Mesodermal cell (in vitro differentiated cells): Measurements from ENCODE around the gene ST8SIA6.

Experiments
- H3K27ac ChIP-seq: 2 replicates; pipeline ENCODE4 v1.7.0; 2013; ENCODE audit warnings: mild to moderate bottlenecking, low read depth, low read length, moderate library complexity; ENCODE audit not compliant: severe bottlenecking
- H3K36me3 ChIP-seq: 2 replicates; pipeline ENCODE4 v1.7.1; 2013; ENCODE audit warnings: mild to moderate bottlenecking, low read length, moderate library complexity; ENCODE audit not compliant: control insufficient read depth, insufficient read depth
- H3K4me1 ChIP-seq: one replicate; pipeline ENCODE4 v1.7.1; 2013; ENCODE audit warnings: mild to moderate bottlenecking, low read length; ENCODE audit not compliant: insufficient read depth, control insufficient read depth, poor library complexity, severe bottlenecking
- H3K4me3 ChIP-seq: 2 replicates; pipeline ENCODE4 v1.7.0; 2013; ENCODE audit warnings: low read length, control low read depth, mild to moderate bottlenecking; ENCODE audit not compliant: insufficient read depth, poor library complexity, severe bottlenecking; ENCODE audit errors: extremely low read depth
- H3K9me3 ChIP-seq: 2 replicates; pipeline ENCODE4 v1.7.1; 2013; ENCODE audit warnings: mild to moderate bottlenecking, low read length, moderate library complexity; ENCODE audit not compliant: control insufficient read depth
- WGBS, 2 experiments: methylation state at CpG; one replicate each; pipeline ENCODE4 v1.1.5; 2013; ENCODE audit warnings: missing lambda C conversion rate in 2 of 2; ENCODE audit not compliant: insufficient coverage in 2 of 2; 5-methylcytosine and 5-hydroxymethylcytosine counted together

ST8SIA6 gene

DNA sequence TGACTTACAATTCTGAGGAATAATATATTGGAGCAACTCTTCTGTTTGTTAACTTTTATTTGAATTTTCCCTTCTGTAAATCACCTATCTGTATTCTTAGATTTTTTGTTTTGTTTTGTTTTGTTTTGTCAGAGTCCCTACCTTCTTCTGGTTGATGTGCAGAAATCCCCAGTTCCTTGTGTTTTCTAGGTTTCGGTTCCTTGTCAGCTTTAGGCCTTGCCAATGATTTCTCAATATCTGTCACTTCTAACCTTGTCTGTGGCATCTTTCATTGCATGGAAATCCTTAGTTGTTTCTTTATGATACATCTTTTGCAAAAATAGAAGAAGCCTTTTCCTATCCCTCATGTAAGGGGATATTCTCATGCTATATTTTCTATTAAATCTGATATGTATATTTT is 21.7 kb upstream of the ST8SIA6 start:
- no peak overlapping the region for H3K27ac ChIP-seq
- no peak overlapping the region for H3K4me3 ChIP-seq
- 57% methylated on average over 1 of the region's 1 CpG; no CpG with 5 or more reads in 1 of the 2 experiments for WGBS, 2 experiments
- no peaks in the 10 kb centered on the region for H3K4me1 ChIP-seq
- no peaks in the 10 kb centered on the region for H3K36me3 ChIP-seq
- H3K9me3 ChIP-seq: peaks cover 4% of the 10 kb centered on the region

DNA sequence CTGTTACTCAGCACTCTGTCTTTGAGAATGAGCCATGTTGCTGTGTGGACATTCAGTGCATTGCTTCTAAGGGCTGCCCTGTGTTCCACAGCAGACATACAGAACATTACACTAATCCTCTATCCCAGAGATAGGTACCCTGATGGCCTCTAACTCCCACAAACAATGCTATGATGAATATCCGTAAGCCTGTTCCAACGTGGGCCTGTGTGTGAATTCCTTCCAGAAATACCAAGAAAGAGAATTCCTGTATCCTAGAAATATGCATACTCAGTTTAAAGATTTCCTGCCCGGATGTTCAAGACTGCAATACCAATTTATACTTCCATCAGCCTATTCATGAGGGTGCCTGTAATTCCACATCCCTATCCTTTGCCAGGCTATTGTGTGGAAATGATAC is 21.3 kb upstream of the ST8SIA6 start:
- 92 to 96% methylated on average over 2 to 3 of the region's 3 CpGs for WGBS, 2 experiments
- no peaks in the 10 kb centered on the region for H3K9me3 ChIP-seq
- H3K4me3 ChIP-seq: no peak overlapping the region

DNA sequence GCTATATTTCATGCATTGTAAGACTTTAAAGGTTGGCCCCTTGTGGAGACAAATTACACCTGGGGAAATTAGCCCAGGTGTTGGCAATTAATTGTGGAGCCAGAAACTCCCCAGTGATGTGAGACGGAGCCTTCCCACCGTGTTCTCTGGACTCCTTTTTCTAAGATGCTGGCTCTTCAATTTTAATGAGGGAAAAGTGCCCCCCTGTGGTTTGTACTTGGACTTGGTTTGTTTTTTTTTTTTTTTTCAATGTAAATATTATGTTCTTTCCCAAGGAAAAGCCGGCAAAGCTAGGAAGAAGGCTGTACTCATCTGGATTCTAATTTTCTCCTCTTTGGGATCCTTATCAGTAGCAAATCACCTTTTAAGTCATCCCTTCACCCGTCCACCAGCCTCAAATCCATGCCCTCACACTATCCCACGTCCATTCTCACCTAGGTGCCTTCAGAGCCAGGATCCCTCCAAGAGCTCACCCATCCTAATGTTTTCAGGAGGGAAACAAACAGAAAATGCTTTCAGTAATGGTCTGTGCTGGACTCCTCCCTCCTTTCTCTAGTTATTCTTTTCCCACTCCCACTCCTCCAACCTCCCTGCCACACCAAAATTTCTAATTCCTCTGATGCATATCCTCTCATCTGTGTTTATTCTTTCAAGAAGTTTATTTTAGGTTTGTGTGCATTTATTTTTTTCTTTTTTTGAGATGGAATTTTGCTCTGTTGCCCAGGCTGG is 20.4 kb upstream of the ST8SIA6 start:
- no peaks in the 10 kb centered on the region for H3K4me1 ChIP-seq
- no peak overlapping the region for H3K4me3 ChIP-seq
- no peak overlapping the region for H3K27ac ChIP-seq
- no peaks in the 10 kb centered on the region for H3K36me3 ChIP-seq
- H3K9me3 ChIP-seq: peaks cover 4% of the 10 kb centered on the region
- WGBS, 2 experiments: 80 to 84% methylated on average over 4 to 5 of the region's 5 CpGs

More for the DNA sequence above, 21.3 kb upstream of the ST8SIA6 start:
- H3K36me3 ChIP-seq: no peaks in the 10 kb centered on the region
- no peak overlapping the region for H3K27ac ChIP-seq
- no peaks in the 10 kb centered on the region for H3K4me1 ChIP-seq

DNA sequence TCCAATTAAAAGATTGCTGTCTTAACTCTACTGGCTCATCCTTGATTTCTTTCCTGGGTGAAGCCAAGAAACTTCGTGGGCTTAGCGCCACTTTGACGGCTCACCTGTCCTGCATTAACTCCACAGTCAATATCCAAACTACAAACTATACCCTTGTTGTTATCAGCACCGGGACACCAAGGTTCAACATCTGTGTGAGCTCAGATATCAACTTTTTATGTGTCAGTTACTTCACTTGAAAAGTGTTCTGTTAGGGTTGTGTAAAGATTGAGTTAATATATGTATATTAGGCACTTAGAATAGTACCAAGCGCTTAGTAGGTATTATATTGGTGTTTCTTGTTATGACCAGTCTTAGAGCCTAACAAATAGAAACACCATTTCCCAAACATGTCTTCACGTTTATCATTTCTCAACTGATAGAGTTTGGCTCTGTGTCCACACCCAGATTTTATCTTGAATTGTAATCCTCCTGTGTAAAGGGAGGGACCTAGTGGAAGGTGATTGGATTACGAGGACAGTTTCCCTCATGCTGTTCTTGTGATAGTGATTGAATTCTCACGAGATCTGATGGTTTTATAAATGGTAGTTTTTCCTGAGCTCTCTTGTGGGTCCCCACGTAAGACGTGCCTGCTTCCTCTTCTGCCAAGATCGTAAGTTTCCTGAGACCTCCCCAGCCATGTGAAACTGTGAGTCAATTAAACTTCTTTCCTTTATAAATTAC is 19.0 kb upstream of the ST8SIA6 start:
- no peaks in the 10 kb centered on the region for H3K36me3 ChIP-seq
- H3K27ac ChIP-seq: no peak overlapping the region
- H3K9me3 ChIP-seq: peaks cover 4% of the 10 kb centered on the region
- WGBS, 2 experiments: 86 to 92% methylated on average over 6 to 7 of the region's 11 CpGs
- H3K4me3 ChIP-seq: no peak overlapping the region
- no peaks in the 10 kb centered on the region for H3K4me1 ChIP-seq

DNA sequence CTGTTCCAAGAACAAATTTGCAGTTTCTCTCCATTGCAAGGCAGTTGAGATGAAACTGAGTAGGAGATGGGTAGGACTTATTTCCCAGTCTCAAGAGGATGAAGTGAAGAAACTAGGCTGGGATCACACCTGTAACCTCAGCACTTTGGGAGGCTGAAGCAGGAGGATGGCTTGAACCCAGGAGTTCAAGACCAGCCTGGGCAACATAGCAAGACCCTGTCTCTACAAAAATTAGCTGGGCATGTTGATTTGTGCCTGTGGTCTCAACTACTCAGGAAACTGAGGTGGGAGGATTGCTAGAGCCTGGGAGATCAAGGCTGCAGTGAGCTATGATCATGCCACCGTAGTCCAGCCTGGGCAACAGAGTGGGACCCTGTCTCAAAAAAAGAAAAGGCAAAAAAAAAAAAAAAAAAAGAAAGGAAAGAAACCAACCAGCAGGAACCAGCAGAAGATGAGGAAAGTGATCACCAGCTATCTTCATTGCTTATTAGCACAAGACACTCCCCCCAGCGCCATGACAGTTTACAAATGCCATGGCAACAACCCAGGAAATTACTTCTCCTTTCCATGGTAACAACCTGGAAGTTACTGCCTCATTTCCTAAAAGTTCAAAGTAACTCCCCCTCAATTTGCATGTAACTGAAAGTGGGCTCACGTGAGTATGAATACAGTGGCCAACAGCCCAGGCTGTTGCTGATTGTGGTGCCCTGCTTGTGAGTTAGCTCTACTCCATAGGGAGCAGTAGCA is 18.3 kb upstream of the ST8SIA6 start:
- no peaks in the 10 kb centered on the region for H3K36me3 ChIP-seq
- no peak overlapping the region for H3K4me3 ChIP-seq
- no peaks in the 10 kb centered on the region for H3K4me1 ChIP-seq
- H3K9me3 ChIP-seq: peaks cover 4% of the 10 kb centered on the region
- no peak overlapping the region for H3K27ac ChIP-seq
- WGBS, 2 experiments: 73 to 80% methylated on average over 1 to 3 of the region's 3 CpGs

DNA sequence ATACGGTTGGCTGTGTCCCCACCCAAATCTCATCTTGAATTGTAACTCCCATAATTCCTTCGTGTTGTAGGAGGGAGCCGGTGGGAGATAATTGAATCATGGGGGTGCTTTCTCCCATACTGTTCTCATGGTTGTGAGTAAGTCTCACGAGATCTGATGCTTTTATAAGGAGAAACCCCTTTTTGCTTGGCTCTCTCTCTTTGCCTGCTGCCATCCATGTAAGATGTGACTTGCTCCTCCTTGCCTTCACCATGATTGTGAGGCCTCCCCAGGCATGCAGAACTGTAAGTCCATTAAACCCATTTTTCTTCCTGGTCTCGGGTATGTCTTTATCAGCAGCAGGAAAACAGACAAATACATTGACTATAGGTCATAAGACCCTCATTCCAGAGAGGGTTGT is 15.9 kb upstream of the ST8SIA6 start:
- peaks cover 6% of the 10 kb centered on the region for H3K4me1 ChIP-seq
- 83 to 98% methylated on average over 2 to 5 of the region's 5 CpGs for WGBS, 2 experiments

DNA sequence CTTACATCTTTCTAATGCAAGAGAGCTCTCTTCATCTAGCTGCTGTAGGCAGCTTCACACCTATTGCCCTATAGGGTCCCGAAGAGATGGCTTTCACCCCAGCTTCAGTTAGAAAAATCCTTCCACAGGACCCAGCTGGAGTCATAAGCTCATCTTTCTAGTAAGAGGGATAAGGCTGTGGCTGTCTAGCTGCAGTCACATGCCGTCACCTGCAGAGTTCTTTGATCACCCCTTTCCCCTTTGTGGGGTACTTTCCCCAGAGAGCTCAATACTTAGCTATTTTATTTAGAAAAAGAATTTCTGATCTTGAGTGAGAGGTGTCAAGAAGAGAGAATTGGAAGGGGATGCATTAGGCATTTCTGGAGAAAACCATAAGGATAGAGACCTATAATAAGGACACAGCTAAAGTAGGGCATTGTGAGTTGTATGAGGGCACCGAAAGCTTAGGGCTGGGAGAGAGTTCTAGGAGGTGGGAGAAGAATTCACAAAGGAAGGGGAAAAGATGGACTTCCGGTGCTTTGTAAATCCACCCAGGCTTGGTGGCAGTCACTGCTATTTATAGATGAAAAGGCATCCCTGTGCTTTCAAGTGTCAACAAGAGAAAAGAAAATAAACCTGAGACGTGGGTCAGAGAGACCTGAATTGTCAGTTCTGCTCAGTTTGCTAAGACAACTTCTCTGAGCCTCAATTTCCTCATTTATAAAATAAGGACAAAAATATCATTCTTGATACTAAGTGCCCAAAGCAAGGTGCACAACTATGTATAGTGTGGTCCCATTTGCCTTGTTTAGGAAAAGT is 11.1 kb upstream of the ST8SIA6 start:
- WGBS, 2 experiments: 79 to 89% methylated on average over 2 to 3 of the region's 5 CpGs
- H3K4me3 ChIP-seq: no peak overlapping the region
- no peak overlapping the region for H3K27ac ChIP-seq
- H3K9me3 ChIP-seq: peaks cover 9% of the 10 kb centered on the region
- no peaks in the 10 kb centered on the region for H3K36me3 ChIP-seq
- peaks cover 6% of the 10 kb centered on the region for H3K4me1 ChIP-seq

More for the DNA sequence above, 15.9 kb upstream of the ST8SIA6 start:
- H3K9me3 ChIP-seq: peaks cover 4% of the 10 kb centered on the region
- no peaks in the 10 kb centered on the region for H3K36me3 ChIP-seq
- no peak overlapping the region for H3K4me3 ChIP-seq
- H3K27ac ChIP-seq: no peak overlapping the region

DNA sequence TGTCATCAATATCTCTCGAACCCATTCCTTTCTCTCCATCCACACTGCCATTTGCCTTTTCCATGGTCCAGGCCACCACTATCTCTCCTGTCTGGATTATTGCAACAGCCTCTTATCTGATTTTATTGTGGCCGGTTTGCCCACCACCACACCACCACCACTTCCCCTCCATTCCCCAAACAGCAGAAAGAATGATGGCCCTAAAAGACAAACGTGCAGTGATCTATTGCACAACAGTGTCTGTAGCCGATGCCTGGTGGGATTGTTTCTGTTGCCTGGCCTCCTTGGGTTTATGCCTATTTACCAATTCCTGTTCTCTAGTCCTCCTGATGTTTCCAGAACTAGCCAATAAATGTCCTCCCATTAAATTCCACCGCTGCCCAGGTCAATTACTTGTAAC is 10.2 kb upstream of the ST8SIA6 start:
- WGBS, 2 experiments: 88 to 95% methylated on average over 4 to 5 of the region's 5 CpGs
- Histone ChIP-seq H3K27ac (no peak overlapping the region), H3K4me1 (peaks cover 6% of the 10 kb centered on the region), H3K4me3 (no peak overlapping the region), H3K9me3 (peaks cover 5% of the 10 kb centered on the region), H3K36me3 (no peaks in the 10 kb centered on the region)

DNA sequence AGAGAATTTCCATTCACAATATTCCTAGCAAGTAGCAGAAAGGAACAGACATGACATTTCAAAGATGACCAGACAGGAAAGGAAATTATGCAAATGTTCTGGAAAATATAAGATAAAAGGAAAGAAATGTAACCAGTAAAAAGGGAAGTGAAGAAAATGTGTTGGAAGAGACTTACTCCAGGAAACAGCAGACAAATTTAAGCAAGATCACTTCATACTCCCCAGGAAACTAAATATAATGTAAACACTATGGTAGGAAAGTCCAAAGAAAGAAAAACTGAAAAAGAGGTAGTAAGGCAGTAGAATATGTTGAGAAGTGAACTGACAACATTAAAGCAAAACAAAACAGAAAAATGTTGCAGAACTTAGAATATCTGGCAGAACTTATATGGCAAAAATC is 6.4 kb upstream of the ST8SIA6 start:
- Histone ChIP-seq H3K9me3 (peaks cover 5% of the 10 kb centered on the region), H3K36me3 (no peaks in the 10 kb centered on the region), H3K4me1 (peaks cover 5% of the 10 kb centered on the region), H3K27ac (no peak overlapping the region), H3K4me3 (no peak overlapping the region)

DNA sequence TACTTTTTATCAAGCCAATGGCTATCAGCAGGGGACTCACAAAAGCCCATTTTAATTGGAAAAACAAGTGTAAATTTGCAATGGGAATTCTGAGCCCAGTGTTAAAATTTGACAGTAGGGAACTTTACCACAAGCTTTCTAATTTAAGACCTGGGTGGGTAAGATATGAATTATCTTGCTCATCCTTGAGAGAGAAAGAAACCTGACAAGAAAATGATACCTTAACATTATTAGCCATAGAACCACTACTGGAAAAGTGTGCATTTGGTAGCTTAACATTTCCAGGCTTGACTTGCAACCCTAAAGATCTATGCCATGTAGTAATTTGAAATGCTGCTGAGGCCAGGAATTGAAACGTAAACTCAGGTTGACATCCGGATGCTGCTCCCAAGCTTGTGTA is 2.7 kb upstream of the ST8SIA6 start:
- peaks cover 3% of the 10 kb centered on the region for H3K4me1 ChIP-seq
- H3K36me3 ChIP-seq: no peaks in the 10 kb centered on the region
- H3K4me3 ChIP-seq: no peak overlapping the region
- H3K9me3 ChIP-seq: peaks cover 8% of the 10 kb centered on the region
- 77 to 85% methylated on average over 2 of the region's 2 CpGs for WGBS, 2 experiments
- H3K27ac ChIP-seq: no peak overlapping the region
